ENCODE results near the gene TNS4. TPM values are rescaled to one million over a fixed set of nuclear protein-coding genes. Genes with fewer than 3 reads are reported as not detected.

Gene TNS4
- total and polyA plus RNA-seq, 9 of the 15 experiments (the other 6 are each of a cell fraction or from before 2014, with no cell fraction given) = 0.04 to 0.73 (median 0.24) TPM; not detected in 1

DNA sequence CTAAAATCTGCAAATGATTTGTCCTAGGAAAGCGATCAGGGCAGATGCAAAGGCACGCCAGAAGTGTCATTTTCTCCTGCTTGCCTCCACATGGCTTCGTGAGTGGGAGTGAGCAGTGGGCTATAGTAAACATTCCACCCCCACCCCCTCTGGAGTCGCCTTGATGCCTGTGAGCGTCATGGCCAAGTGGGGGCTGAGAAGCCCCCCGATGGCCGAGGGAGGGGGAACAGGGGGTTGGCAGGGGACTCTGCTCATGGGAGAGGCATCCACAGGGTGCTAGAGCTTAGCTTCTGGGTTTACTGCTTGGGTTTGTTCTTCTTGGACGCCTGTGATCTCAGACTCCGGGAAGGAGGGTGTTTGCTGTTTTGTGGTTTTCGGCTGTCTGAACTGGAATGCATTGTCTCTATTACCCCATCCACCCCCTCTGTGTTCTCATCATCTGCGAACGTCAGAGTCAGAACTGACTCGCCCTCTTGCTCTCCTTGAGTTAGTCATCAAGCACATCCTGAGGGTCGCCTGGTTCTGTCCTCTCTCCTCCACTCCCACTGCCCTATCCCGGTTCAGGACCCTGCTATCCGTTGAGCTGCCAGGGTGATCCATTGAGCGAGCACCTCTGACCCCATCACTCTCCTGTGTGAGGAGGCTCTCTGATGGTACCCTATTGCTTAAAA lies 15.4 kb downstream of the TNS4 start (continued):
- no peak for TF ChIP-seq TCF3 (CRISPR knock-in tag; IDR thresholded peaks at IDR 0.05)
- TF ChIP-seq, protein P1, sequence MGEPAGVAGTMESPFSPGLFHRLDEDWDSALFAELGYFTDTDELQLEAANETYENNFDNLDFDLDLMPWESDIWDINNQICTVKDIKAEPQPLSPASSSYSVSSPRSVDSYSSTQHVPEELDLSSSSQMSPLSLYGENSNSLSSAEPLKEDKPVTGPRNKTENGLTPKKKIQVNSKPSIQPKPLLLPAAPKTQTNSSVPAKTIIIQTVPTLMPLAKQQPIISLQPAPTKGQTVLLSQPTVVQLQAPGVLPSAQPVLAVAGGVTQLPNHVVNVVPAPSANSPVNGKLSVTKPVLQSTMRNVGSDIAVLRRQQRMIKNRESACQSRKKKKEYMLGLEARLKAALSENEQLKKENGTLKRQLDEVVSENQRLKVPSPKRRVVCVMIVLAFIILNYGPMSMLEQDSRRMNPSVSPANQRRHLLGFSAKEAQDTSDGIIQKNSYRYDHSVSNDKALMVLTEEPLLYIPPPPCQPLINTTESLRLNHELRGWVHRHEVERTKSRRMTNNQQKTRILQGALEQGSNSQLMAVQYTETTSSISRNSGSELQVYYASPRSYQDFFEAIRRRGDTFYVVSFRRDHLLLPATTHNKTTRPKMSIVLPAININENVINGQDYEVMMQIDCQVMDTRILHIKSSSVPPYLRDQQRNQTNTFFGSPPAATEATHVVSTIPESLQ (CRISPR knock-in tag; IDR thresholded peaks at IDR 0.05) = no peak
- TF ChIP-seq MCM5 (IDR thresholded peaks at IDR 0.05; ENCODE audit: low read depth) = no peak
- TF ChIP-seq NR2C1 (IDR thresholded peaks at IDR 0.05) = no peak
- no peak for TF ChIP-seq NR2C1 (tag; IDR thresholded peaks at IDR 0.05)
- TF ChIP-seq, protein P2, sequence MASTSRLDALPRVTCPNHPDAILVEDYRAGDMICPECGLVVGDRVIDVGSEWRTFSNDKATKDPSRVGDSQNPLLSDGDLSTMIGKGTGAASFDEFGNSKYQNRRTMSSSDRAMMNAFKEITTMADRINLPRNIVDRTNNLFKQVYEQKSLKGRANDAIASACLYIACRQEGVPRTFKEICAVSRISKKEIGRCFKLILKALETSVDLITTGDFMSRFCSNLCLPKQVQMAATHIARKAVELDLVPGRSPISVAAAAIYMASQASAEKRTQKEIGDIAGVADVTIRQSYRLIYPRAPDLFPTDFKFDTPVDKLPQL (IDR thresholded peaks at IDR 0.05; ENCODE audit: extremely low read depth, insufficient read length) = no peak
- no peak for TF ChIP-seq ZNF436 (CRISPR knock-in tag; IDR thresholded peaks at IDR 0.05)
- TF ChIP-seq, protein P3, sequence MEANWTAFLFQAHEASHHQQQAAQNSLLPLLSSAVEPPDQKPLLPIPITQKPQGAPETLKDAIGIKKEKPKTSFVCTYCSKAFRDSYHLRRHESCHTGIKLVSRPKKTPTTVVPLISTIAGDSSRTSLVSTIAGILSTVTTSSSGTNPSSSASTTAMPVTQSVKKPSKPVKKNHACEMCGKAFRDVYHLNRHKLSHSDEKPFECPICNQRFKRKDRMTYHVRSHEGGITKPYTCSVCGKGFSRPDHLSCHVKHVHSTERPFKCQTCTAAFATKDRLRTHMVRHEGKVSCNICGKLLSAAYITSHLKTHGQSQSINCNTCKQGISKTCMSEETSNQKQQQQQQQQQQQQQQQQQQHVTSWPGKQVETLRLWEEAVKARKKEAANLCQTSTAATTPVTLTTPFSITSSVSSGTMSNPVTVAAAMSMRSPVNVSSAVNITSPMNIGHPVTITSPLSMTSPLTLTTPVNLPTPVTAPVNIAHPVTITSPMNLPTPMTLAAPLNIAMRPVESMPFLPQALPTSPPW (CRISPR knock-in tag; IDR thresholded peaks at IDR 0.05) = peak; percentile 40
- no peak for TF ChIP-seq STAG1 (CRISPR knock-in tag; IDR thresholded peaks at IDR 0.05; ENCODE audit: borderline replicate concordance)
- TF ChIP-seq CTBP1 (IDR thresholded peaks at IDR 0.05; ENCODE audit: borderline replicate concordance) = peak; percentile 48; the same call in 1 of the 2 replicates
- no peak for TF ChIP-seq ARNT (IDR thresholded peaks at IDR 0.05)
- TF ChIP-seq, protein P4, sequence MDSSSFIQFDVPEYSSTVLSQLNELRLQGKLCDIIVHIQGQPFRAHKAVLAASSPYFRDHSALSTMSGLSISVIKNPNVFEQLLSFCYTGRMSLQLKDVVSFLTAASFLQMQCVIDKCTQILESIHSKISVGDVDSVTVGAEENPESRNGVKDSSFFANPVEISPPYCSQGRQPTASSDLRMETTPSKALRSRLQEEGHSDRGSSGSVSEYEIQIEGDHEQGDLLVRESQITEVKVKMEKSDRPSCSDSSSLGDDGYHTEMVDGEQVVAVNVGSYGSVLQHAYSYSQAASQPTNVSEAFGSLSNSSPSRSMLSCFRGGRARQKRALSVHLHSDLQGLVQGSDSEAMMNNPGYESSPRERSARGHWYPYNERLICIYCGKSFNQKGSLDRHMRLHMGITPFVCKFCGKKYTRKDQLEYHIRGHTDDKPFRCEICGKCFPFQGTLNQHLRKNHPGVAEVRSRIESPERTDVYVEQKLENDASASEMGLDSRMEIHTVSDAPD (CRISPR knock-in tag; IDR thresholded peaks at IDR 0.05) = no peak
- TF ChIP-seq, protein P5, sequence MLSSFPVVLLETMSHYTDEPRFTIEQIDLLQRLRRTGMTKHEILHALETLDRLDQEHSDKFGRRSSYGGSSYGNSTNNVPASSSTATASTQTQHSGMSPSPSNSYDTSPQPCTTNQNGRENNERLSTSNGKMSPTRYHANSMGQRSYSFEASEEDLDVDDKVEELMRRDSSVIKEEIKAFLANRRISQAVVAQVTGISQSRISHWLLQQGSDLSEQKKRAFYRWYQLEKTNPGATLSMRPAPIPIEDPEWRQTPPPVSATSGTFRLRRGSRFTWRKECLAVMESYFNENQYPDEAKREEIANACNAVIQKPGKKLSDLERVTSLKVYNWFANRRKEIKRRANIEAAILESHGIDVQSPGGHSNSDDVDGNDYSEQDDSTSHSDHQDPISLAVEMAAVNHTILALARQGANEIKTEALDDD (IDR thresholded peaks at IDR 0.05) = no peak
- no peak for TF ChIP-seq ZKSCAN3 (CRISPR knock-in tag; IDR thresholded peaks at IDR 0.05)
- peak; percentile 39; the same call in 1 of the 2 replicates for TF ChIP-seq ESRRA (IDR thresholded peaks at IDR 0.05; ENCODE audit: borderline replicate concordance, low read depth)
- TF ChIP-seq, protein P6, sequence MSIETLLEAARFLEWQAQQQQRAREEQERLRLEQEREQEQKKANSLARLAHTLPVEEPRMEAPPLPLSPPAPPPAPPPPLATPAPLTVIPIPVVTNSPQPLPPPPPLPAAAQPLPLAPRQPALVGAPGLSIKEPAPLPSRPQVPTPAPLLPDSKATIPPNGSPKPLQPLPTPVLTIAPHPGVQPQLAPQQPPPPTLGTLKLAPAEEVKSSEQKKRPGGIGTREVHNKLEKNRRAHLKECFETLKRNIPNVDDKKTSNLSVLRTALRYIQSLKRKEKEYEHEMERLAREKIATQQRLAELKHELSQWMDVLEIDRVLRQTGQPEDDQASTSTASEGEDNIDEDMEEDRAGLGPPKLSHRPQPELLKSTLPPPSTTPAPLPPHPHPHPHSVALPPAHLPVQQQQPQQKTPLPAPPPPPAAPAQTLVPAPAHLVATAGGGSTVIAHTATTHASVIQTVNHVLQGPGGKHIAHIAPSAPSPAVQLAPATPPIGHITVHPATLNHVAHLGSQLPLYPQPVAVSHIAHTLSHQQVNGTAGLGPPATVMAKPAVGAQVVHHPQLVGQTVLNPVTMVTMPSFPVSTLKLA (conservative IDR thresholded peaks at IDR 0.05) = peak in 1 of 2 experiments; percentile 45; a peak in 2 of 4 replicates
- TF ChIP-seq MEIS2 (IDR thresholded peaks at IDR 0.05; ENCODE audit: partially characterized antibody) = peak; percentile 22
- TF ChIP-seq, protein P7, sequence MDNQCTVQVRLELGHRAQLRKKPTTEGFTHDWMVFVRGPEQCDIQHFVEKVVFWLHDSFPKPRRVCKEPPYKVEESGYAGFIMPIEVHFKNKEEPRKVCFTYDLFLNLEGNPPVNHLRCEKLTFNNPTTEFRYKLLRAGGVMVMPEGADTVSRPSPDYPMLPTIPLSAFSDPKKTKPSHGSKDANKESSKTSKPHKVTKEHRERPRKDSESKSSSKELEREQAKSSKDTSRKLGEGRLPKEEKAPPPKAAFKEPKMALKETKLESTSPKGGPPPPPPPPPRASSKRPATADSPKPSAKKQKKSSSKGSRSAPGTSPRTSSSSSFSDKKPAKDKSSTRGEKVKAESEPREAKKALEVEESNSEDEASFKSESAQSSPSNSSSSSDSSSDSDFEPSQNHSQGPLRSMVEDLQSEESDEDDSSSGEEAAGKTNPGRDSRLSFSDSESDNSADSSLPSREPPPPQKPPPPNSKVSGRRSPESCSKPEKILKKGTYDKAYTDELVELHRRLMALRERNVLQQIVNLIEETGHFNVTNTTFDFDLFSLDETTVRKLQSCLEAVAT (IDR thresholded peaks at IDR 0.05) = peak in 1 of 2 experiments; percentile 79; a peak in 2 of 4 replicates

All from K562 (cell line).